Coronary artery (tissue), 2 donors: ENCODE results near the gene ANTKMT.

Source experiments
- DNase-seq: peaks from one replicate; pipeline ENCODE4 v3.0.0-alpha.2; 2017; ENCODE audit warnings: low spot score
- H3K27ac ChIP-seq, 2 donors: fragments of 200-600 bp; sonication (generic); one replicate each; pipeline ENCODE4 v1.5.1; 2016 to 2019
- H3K4me3 ChIP-seq: fragments of 200-600 bp; sonication (generic); 2 replicates; pipeline ENCODE4 v1.5.1; 2016; ENCODE audit warnings: mild to moderate bottlenecking, moderate library complexity
- CTCF ChIP-seq: fragments of 200-600 bp; sonication (generic); IDR thresholded peaks from one replicate; pipeline ENCODE4 v1.5.1; 2019; ENCODE audit warnings: antibody characterized with exemption

ANTKMT gene

DNA sequence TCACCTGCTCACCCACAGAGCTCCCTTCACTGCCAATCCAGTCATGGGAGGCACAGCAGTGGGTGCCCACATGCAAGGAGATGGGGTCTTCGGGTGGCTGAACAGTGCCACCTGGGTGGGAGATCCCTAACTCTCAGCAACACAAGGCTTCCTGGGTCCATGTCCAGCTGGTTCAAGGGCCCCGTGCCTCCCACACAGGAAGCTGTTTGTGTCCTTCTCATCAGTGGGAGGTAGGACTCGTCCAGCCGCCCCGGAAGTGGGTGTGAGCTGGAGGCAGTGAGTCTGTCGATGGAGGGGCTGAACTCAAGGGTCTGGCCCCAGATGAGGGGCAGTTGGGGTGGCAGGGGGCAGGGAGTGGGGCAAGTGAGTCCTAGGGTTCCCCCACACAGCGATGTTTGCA is 16.9 kb upstream of the ANTKMT start:
- no peak for DNase-seq
- no peak for TF ChIP-seq CTCF
- Histone ChIP-seq H3K4me3 (no peak overlapping the region), H3K27ac (no peak overlapping the region)

- no peak for DNase-seq
- Histone ChIP-seq H3K4me3 (peak overlapping the region; percentile 57), H3K27ac (no peak overlapping the region)
- TF ChIP-seq CTCF = no peak
These were observed 16.2 kb upstream of the ANTKMT start for GRCh38 chr16:704552-705380.

DNA sequence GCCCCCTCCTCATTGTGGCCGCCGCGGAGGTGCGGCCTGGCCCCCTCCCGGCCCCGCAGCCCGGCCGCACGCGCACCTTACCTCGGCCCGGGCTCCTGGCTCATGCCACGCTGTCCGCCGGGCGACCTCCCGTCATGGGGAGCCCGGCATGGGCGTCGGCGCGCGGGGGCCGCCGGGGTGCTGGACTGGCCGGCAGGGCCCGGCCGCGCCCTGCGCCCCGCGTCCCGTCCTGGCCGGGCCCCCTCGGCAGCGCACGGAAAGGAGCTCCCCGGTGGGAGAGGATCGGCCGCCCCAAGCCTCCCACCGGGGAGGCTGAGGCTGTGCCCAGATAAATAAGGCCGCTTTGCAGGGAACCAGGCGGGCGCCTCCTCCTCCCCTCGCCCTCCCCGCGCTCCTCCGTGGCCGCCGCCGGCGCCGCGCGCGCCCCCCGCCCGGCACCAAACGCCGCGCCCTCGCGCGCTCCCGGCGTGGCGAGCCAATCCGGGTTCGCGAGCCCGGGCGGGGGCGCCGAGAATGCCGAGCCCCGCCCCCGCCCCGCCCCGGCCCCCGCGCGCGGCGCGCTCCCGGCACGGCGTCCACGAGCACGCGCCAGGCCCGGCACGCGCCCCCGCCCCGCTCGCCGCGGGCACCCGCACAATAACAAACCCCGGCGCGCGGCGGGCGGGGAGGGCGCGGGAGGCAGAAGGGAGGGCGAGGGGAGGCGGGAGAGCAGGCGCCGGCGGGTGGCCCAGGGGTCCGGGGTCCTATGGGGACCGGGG is 15.3 kb upstream of the ANTKMT start, which contains the start of gene FBXL16:
FBXL16 (minus strand) TSS at position 371 of the 758 bp plus-strand sequence. CDS start 8,396 bp downstream, outside the sequence.
- DNase-seq = no peak
- H3K27ac ChIP-seq = no peak within 1 kb of the TSS
- peak within 1 kb of the TSS; percentile 57 for H3K4me3 ChIP-seq
- no peak for TF ChIP-seq CTCF

DNA sequence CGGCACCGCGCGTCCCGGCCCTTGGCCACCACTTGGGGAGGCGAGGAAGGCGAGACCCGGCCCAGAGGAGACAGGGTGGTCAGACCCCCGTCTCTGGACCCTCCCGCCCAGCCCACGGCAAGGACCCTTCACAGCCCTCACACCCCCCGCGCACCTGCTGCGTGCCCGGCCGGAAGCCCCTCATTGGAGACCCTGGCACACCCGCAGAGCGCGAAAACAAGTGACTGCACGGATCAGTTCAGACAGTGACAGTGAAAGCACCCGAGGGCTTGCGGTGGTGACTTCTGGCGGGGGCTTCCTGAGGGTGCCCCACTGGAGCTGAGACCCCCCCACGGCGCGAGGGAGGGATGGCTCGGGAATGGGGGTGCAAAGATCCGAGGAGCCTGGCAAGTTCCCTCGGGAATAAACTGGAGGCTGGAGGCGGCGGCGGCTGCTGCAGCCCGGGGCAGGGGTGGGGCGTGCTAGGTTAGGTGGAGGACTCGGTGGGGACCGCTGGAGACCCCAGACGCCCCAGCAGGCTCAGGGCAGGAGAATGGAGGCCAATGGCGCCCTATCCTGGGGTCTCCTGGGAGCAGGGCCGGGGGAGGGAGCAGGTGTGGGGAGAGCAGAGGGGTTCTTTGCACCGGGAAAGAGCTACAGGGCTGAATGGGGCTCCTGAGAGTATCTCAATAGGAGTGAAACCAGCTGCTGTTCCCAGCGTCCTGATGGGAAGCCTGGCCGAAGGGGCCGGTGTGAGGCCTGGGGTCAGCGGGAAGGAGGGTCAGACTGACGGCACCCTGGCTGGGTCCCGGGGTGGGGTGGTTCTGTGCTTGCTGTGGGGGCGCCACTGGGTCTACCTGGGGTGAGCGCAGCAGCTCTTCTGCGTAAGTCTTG is 14.5 kb upstream of the ANTKMT start:
- Histone ChIP-seq H3K27ac (no peak overlapping the region), H3K4me3 (peak overlapping the region; percentile 57)
- no peak for TF ChIP-seq CTCF
- no peak for DNase-seq

- no peak for TF ChIP-seq CTCF
- H3K27ac ChIP-seq = no peak overlapping the region
- no peak for DNase-seq
- no peak overlapping the region for H3K4me3 ChIP-seq
These were observed 13.8 kb upstream of the ANTKMT start for GRCh38 chr16:707062-707538.

DNA sequence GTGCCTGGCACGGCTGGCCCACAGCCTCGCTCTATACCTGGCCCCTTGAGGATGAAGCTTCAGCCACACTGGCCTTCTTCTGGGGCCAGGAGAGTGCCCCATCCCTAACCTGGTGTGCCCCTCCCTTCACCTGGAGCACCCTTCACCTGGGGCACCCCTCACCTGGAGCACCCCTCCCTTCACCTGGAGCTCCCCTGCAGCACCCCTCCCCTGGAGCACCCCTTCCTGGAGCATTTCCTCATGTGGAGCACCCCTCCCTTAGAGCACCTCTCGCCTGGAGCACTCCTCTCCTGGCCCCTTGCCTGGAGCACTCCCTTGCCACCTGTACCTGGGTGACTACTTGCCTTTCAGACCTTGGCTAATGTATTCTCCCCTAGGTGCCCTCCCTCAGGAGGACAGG is 12.9 kb upstream of the ANTKMT start:
- Histone ChIP-seq H3K4me3 (no peak overlapping the region), H3K27ac (no peak overlapping the region)
- no peak for DNase-seq
- no peak for TF ChIP-seq CTCF
